ENCODE measurements around the gene ATP8B4.
"Not testable (repeated sequence)": the region's sequence is repeated elsewhere in the genome, so short reads cannot be mapped to it uniquely, and the experiment has no call there.

Gene ATP8B4, protein sequence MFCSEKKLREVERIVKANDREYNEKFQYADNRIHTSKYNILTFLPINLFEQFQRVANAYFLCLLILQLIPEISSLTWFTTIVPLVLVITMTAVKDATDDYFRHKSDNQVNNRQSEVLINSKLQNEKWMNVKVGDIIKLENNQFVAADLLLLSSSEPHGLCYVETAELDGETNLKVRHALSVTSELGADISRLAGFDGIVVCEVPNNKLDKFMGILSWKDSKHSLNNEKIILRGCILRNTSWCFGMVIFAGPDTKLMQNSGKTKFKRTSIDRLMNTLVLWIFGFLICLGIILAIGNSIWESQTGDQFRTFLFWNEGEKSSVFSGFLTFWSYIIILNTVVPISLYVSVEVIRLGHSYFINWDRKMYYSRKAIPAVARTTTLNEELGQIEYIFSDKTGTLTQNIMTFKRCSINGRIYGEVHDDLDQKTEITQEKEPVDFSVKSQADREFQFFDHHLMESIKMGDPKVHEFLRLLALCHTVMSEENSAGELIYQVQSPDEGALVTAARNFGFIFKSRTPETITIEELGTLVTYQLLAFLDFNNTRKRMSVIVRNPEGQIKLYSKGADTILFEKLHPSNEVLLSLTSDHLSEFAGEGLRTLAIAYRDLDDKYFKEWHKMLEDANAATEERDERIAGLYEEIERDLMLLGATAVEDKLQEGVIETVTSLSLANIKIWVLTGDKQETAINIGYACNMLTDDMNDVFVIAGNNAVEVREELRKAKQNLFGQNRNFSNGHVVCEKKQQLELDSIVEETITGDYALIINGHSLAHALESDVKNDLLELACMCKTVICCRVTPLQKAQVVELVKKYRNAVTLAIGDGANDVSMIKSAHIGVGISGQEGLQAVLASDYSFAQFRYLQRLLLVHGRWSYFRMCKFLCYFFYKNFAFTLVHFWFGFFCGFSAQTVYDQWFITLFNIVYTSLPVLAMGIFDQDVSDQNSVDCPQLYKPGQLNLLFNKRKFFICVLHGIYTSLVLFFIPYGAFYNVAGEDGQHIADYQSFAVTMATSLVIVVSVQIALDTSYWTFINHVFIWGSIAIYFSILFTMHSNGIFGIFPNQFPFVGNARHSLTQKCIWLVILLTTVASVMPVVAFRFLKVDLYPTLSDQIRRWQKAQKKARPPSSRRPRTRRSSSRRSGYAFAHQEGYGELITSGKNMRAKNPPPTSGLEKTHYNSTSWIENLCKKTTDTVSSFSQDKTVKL

DNA sequence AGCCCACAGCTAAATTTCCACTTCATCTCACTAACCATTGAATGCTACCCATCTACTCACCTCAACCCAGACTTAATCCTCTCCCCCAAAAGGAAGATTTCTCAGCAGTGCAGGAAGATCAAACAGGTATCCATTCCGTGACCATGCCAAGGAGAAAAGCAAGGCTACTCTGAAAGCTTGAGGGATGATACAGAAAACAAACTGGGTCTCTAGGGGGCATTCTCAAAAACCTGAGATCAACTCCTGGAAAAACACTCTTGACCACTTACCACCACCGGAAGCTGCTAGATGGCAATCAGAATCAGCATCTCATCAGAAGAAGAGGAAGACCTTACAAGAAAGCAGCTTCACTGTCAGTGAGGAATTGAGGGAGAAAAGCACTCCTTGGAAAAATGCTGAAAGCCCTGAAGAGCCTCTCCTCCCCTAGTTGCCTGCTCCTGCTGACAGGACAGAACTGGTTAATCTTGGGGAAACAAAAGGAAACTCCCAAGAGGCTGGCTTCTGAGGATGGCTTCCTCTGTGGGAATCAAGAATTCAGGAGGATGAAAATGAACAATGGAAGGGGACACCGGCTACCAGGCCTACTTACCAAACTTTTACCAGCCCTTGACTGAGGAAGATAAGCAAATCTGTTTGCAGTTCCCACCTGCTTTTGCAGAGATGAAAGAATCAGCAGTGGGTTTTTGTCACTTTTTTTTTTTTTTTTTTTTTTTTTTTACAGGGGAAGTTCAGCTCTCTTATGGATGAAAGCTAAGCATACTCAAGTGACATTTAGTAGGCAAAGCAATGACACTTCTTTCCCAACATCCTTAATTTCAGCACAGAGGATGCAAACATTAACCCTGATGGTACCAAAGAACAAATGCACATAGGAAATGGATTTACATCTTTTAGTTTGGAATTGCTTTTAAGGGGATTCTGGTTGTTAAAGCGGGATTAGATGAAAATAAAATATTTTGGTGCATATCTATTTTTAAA, at the start of gene ATP8B4:
Gene ATP8B4, minus strand, starts transcription at position 171 of the 978 bp plus-strand sequence. CDS start 12,267 bp downstream, outside the sequence.
- Histone ChIP-seq H2AFZ (ENCODE audit: low read depth, low read length) (no peak within 1 kb of the TSS), H3K27me3 (ENCODE audit: insufficient read depth, low read length) (no peaks in the 10 kb centered on the region), H3K36me3 (ENCODE audit: insufficient read depth, low read length) (no peaks in the 10 kb centered on the region), H3K9me3 (ENCODE audit: low read length) (no peaks in the 10 kb centered on the region), H3K4me1 (ENCODE audit: insufficient read depth, low read length) (no peaks in the 10 kb centered on the region), H3K4me3 (ENCODE audit: low read length) (no peak within 1 kb of the TSS)

GRCh38 chr15:50168379-50168778, 49.3 kb upstream of the ATP8B4 start:
- no peaks in the 10 kb centered on the region for H3K9me3 ChIP-seq (ENCODE audit: low read length)
- no peaks in the 10 kb centered on the region for H3K27me3 ChIP-seq (ENCODE audit: insufficient read depth, low read length)
- no peak overlapping the region for H2AFZ ChIP-seq (ENCODE audit: low read depth, low read length)
- no peaks in the 10 kb centered on the region for H3K36me3 ChIP-seq (ENCODE audit: insufficient read depth, low read length)
- H3K4me1 ChIP-seq (ENCODE audit: insufficient read depth, low read length): no peaks in the 10 kb centered on the region
- no peak overlapping the region for H3K4me3 ChIP-seq (ENCODE audit: low read length)

- H3K4me1 ChIP-seq (ENCODE audit: insufficient read depth, low read length): no peaks in the 10 kb centered on the region
- no peaks in the 10 kb centered on the region for H3K27me3 ChIP-seq (ENCODE audit: insufficient read depth, low read length)
- H3K4me3 ChIP-seq (ENCODE audit: low read length): no peak overlapping the region
- H3K36me3 ChIP-seq (ENCODE audit: insufficient read depth, low read length): no peaks in the 10 kb centered on the region
- H3K9me3 ChIP-seq (ENCODE audit: low read length): no peaks in the 10 kb centered on the region
- H2AFZ ChIP-seq (ENCODE audit: low read depth, low read length): no peak overlapping the region
Measured at GRCh38 chr15:50167110-50167509, 48.1 kb upstream of the ATP8B4 start.

- Histone ChIP-seq H2AFZ (ENCODE audit: low read depth, low read length) (no peak overlapping the region), H3K27me3 (ENCODE audit: insufficient read depth, low read length) (no peaks in the 10 kb centered on the region), H3K4me1 (ENCODE audit: insufficient read depth, low read length) (no peaks in the 10 kb centered on the region), H3K9me3 (ENCODE audit: low read length) (no peaks in the 10 kb centered on the region), H3K36me3 (ENCODE audit: insufficient read depth, low read length) (no peaks in the 10 kb centered on the region), H3K4me3 (ENCODE audit: low read length) (no peak overlapping the region)
Measured at GRCh38 chr15:50166216-50166615, 47.2 kb upstream of the ATP8B4 start.

- H3K4me3 ChIP-seq (ENCODE audit: low read length): no peak overlapping the region
- H3K36me3 ChIP-seq (ENCODE audit: insufficient read depth, low read length): no peaks in the 10 kb centered on the region
- no peaks in the 10 kb centered on the region for H3K4me1 ChIP-seq (ENCODE audit: insufficient read depth, low read length)
- no peak overlapping the region for H2AFZ ChIP-seq (ENCODE audit: low read depth, low read length)
- no peaks in the 10 kb centered on the region for H3K27me3 ChIP-seq (ENCODE audit: insufficient read depth, low read length)
- H3K9me3 ChIP-seq (ENCODE audit: low read length): no peaks in the 10 kb centered on the region
Measured at GRCh38 chr15:50164458-50164857, 45.4 kb upstream of the ATP8B4 start.

GRCh38 chr15:50163719-50164410, 44.8 kb upstream of the ATP8B4 start:
- H3K36me3 ChIP-seq (ENCODE audit: insufficient read depth, low read length): no peaks in the 10 kb centered on the region
- no peak overlapping the region for H2AFZ ChIP-seq (ENCODE audit: low read depth, low read length)
- H3K4me1 ChIP-seq (ENCODE audit: insufficient read depth, low read length): no peaks in the 10 kb centered on the region
- no peak overlapping the region for H3K4me3 ChIP-seq (ENCODE audit: low read length)
- no peaks in the 10 kb centered on the region for H3K27me3 ChIP-seq (ENCODE audit: insufficient read depth, low read length)
- H3K9me3 ChIP-seq (ENCODE audit: low read length): no peaks in the 10 kb centered on the region

- H3K27me3 ChIP-seq (ENCODE audit: insufficient read depth, low read length): no peaks in the 10 kb centered on the region
- H3K9me3 ChIP-seq (ENCODE audit: low read length): no peaks in the 10 kb centered on the region
- no peak overlapping the region for H2AFZ ChIP-seq (ENCODE audit: low read depth, low read length)
Measured at GRCh38 chr15:50162969-50163718, 44.1 kb upstream of the ATP8B4 start.

DNA sequence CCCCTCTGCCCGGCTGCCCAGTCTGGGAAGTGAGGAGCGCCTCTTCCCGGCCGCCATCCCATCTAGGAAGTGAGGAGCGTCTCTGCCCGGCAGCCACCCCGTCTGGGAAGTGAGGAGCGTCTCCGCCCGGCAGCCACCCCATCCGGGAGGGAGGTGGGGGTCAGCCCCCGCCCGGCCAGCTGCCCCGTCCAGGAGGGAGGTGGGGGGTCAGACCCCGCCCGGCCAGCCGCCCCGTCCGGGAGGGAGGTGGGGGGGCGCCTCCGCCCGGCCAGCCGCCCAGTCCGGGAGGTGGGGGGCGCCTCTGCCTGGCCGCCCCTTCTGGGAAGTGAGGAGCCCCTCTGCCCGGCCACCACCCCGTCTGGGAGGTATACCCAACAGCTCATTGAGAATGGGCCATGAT, 39.2 kb upstream of the ATP8B4 start:
- H3K4me1 ChIP-seq (ENCODE audit: insufficient read depth, low read length); H3K4me3 ChIP-seq (ENCODE audit: low read length); H3K36me3 ChIP-seq (ENCODE audit: insufficient read depth, low read length); H2AFZ ChIP-seq (ENCODE audit: low read depth, low read length); H3K27me3 ChIP-seq (ENCODE audit: insufficient read depth, low read length); H3K9me3 ChIP-seq (ENCODE audit: low read length): not testable (repeated sequence)

More at GRCh38 chr15:50162969-50163718, 44.1 kb upstream of the ATP8B4 start:
- no peak overlapping the region for H3K4me3 ChIP-seq (ENCODE audit: low read length)
- no peaks in the 10 kb centered on the region for H3K4me1 ChIP-seq (ENCODE audit: insufficient read depth, low read length)
- no peaks in the 10 kb centered on the region for H3K36me3 ChIP-seq (ENCODE audit: insufficient read depth, low read length)

GRCh38 chr15:50151476-50151875, 32.4 kb upstream of the ATP8B4 start:
- Histone ChIP-seq H3K9me3 (ENCODE audit: low read length) (no peaks in the 10 kb centered on the region), H3K36me3 (ENCODE audit: insufficient read depth, low read length) (no peaks in the 10 kb centered on the region), H3K27me3 (ENCODE audit: insufficient read depth, low read length) (no peaks in the 10 kb centered on the region), H3K4me3 (ENCODE audit: low read length) (no peak overlapping the region), H3K4me1 (ENCODE audit: insufficient read depth, low read length) (no peaks in the 10 kb centered on the region), H2AFZ (ENCODE audit: low read depth, low read length) (no peak overlapping the region)

GRCh38 chr15:50150851-50151250, 31.8 kb upstream of the ATP8B4 start:
- Histone ChIP-seq H3K27me3 (ENCODE audit: insufficient read depth, low read length) (no peaks in the 10 kb centered on the region), H3K4me1 (ENCODE audit: insufficient read depth, low read length) (no peaks in the 10 kb centered on the region), H3K36me3 (ENCODE audit: insufficient read depth, low read length) (no peaks in the 10 kb centered on the region), H2AFZ (ENCODE audit: low read depth, low read length) (no peak overlapping the region), H3K4me3 (ENCODE audit: low read length) (no peak overlapping the region), H3K9me3 (ENCODE audit: low read length) (no peaks in the 10 kb centered on the region)

- Histone ChIP-seq H3K9me3 (ENCODE audit: low read length) (no peaks in the 10 kb centered on the region), H3K27me3 (ENCODE audit: insufficient read depth, low read length) (no peaks in the 10 kb centered on the region), H3K36me3 (ENCODE audit: insufficient read depth, low read length) (no peaks in the 10 kb centered on the region), H2AFZ (ENCODE audit: low read depth, low read length) (no peak overlapping the region), H3K4me3 (ENCODE audit: low read length) (no peak overlapping the region), H3K4me1 (ENCODE audit: insufficient read depth, low read length) (no peaks in the 10 kb centered on the region)
Measured at GRCh38 chr15:50150349-50150748, 31.3 kb upstream of the ATP8B4 start.
